ENCODE results near the gene CNOT11. TPM values are rescaled to one million over a fixed set of nuclear protein-coding genes. Genes with fewer than 3 reads are reported as not detected.

Gene CNOT11
- total RNA-seq, 2 donors from 2014 or later = 41.0 to 41.4 TPM

- no peak for DNase-seq (ENCODE audit: low spot score)
- intact Hi-C loops (cut with DNase I) = no loop called here
- H3K27ac ChIP-seq = no peak overlapping the region
- H3K27me3 ChIP-seq (replicated peaks; ENCODE audit: insufficient read depth) = no peaks in the 10 kb centered on the region
- H3K4me1 ChIP-seq (replicated peaks) = no peaks in the 10 kb centered on the region
- H3K9me3 ChIP-seq = no peaks in the 10 kb centered on the region
- TF ChIP-seq CTCF (IDR thresholded peaks at IDR 0.05) (no peak), POLR2A (IDR thresholded peaks at IDR 0.05) (no peak), POLR2AphosphoS5 (IDR thresholded peaks at IDR 0.05) (no peak)
- H3K36me3 ChIP-seq = peaks cover 0 to 7% of the 10 kb centered on the region in 2 donors
- H3K4me3 ChIP-seq = no peak overlapping the region
- 87% methylated on average over 8 of the region's 8 CpGs for WGBS
Observed at GRCh38 chr2:101270700-101271259, 18.1 kb downstream of the CNOT11 start.

GRCh38 chr2:101272045-101272784 lies 19.5 kb downstream of the CNOT11 start:
- no peaks in the 10 kb centered on the region for H3K9me3 ChIP-seq
- H3K27me3 ChIP-seq (replicated peaks; ENCODE audit: insufficient read depth) = no peaks in the 10 kb centered on the region
- H3K27ac ChIP-seq = no peak overlapping the region
- intact Hi-C loops (cut with DNase I) = no loop called here
- H3K4me1 ChIP-seq (replicated peaks) = no peaks in the 10 kb centered on the region
- peaks cover 0 to 7% of the 10 kb centered on the region in 2 donors for H3K36me3 ChIP-seq
- no peak overlapping the region for H3K4me3 ChIP-seq
- no peak for TF ChIP-seq CTCF (IDR thresholded peaks at IDR 0.05)
- TF ChIP-seq POLR2A (IDR thresholded peaks at IDR 0.05) = no peak
- no peak for TF ChIP-seq POLR2AphosphoS5 (IDR thresholded peaks at IDR 0.05)
- 55% methylated on average over 3 of the region's 3 CpGs for WGBS
- no peak for DNase-seq (ENCODE audit: low spot score)

- TF ChIP-seq POLR2A (IDR thresholded peaks at IDR 0.05) (no peak), CTCF (IDR thresholded peaks at IDR 0.05) (no peak), POLR2AphosphoS5 (IDR thresholded peaks at IDR 0.05) (no peak)
- intact Hi-C loops (cut with DNase I) = no loop called here
- peaks cover 0 to 7% of the 10 kb centered on the region in 2 donors for H3K36me3 ChIP-seq
- 73% methylated on average over 8 of the region's 8 CpGs for WGBS
- no peaks in the 10 kb centered on the region for H3K9me3 ChIP-seq
- no peak for DNase-seq (ENCODE audit: low spot score)
- H3K27me3 ChIP-seq (replicated peaks; ENCODE audit: insufficient read depth) = no peaks in the 10 kb centered on the region
- H3K27ac ChIP-seq = no peak overlapping the region
- no peak overlapping the region for H3K4me3 ChIP-seq
- no peaks in the 10 kb centered on the region for H3K4me1 ChIP-seq (replicated peaks)
Observed at GRCh38 chr2:101273056-101273455, 20.4 kb downstream of the CNOT11 start.

- no peak for DNase-seq (ENCODE audit: low spot score)
- H3K4me3 ChIP-seq = no peak overlapping the region
- no peaks in the 10 kb centered on the region for H3K27me3 ChIP-seq (replicated peaks; ENCODE audit: insufficient read depth)
- intact Hi-C loops (cut with DNase I) = no loop called here
- no peaks in the 10 kb centered on the region for H3K4me1 ChIP-seq (replicated peaks)
- no peaks in the 10 kb centered on the region for H3K9me3 ChIP-seq
- H3K36me3 ChIP-seq = peaks cover 0 to 7% of the 10 kb centered on the region in 2 donors
- WGBS = 95% methylated on average over 5 of the region's 5 CpGs
- no peak overlapping the region for H3K27ac ChIP-seq
- TF ChIP-seq CTCF (IDR thresholded peaks at IDR 0.05) = no peak
- TF ChIP-seq POLR2A (IDR thresholded peaks at IDR 0.05) = no peak
- TF ChIP-seq POLR2AphosphoS5 (IDR thresholded peaks at IDR 0.05) = no peak
Observed at GRCh38 chr2:101274142-101274541, 21.5 kb downstream of the CNOT11 start.

- 40% methylated on average over 7 of the region's 7 CpGs for WGBS
- Histone ChIP-seq H3K4me3 (no peak overlapping the region), H3K36me3 (peaks cover 0 to 2% of the 10 kb centered on the region in 2 donors), H3K9me3 (no peaks in the 10 kb centered on the region), H3K27me3 (replicated peaks; ENCODE audit: insufficient read depth) (no peaks in the 10 kb centered on the region), H3K4me1 (replicated peaks) (no peaks in the 10 kb centered on the region), H3K27ac (no peak overlapping the region)
- intact Hi-C loops (cut with DNase I) = no loop called here
- peak; percentile 59 for DNase-seq (ENCODE audit: low spot score)
- TF ChIP-seq POLR2AphosphoS5 (IDR thresholded peaks at IDR 0.05) (peak; percentile 65), CTCF (IDR thresholded peaks at IDR 0.05) (peak in 3 of 4 experiments; percentile 41 to 55 (median 52)), POLR2A (IDR thresholded peaks at IDR 0.05) (no peak)
Observed at GRCh38 chr2:101277111-101277510, 24.4 kb downstream of the CNOT11 start.
